Gastroesophageal sphincter (tissue), 3 donors: ENCODE results near the gene RNF38.

Experiments used
- POLR2A ChIP-seq, 2 donors: fragments of 450-650 bp; IDR thresholded peaks; one replicate each; pipeline ENCODE4 v1.6.1; 2017; ENCODE audit warnings: antibody characterized with exemption in 2 of 2, mild to moderate bottlenecking in 2 of 2, moderate library complexity in 1 of 2
- POLR2AphosphoS5 ChIP-seq: sonication (generic); formaldehyde crosslinking; IDR thresholded peaks from one replicate; pipeline ENCODE4 v1.6.1; 2017; ENCODE audit warnings: antibody characterized with exemption
- TF ChIP-seq, protein P1 (sequence below), 4 experiments: fragments of 200-600 bp in 2 of 4; fragments of 450-650 bp in 2 of 4; sonication (generic) in 1 of 4; IDR thresholded peaks; one replicate each; pipeline ENCODE4 v1.5.1; 2017 to 2019; ENCODE audit warnings: antibody characterized with exemption in 4 of 4, mild to moderate bottlenecking in 2 of 4, moderate library complexity in 2 of 4

DNA sequence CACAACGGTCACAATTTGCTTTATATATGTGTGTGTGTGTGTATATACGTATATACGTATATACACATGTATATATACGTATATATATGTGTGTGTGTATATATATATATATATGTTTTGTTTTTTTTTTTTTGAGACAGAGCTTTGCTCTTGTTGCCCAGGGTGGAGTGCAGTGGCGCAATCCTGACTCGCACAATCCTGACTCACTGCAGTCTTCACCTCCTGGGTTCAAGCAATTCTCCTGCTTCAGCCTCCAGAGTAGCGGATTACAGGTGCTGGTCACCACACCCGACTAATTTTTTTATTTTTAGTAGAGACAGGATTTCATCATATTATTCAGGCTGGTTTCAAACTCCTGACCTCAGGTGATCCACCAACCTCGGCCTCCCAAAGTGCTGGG lies 3.1 kb downstream of the RNF38 start:
- TF ChIP-seq, protein P1, sequence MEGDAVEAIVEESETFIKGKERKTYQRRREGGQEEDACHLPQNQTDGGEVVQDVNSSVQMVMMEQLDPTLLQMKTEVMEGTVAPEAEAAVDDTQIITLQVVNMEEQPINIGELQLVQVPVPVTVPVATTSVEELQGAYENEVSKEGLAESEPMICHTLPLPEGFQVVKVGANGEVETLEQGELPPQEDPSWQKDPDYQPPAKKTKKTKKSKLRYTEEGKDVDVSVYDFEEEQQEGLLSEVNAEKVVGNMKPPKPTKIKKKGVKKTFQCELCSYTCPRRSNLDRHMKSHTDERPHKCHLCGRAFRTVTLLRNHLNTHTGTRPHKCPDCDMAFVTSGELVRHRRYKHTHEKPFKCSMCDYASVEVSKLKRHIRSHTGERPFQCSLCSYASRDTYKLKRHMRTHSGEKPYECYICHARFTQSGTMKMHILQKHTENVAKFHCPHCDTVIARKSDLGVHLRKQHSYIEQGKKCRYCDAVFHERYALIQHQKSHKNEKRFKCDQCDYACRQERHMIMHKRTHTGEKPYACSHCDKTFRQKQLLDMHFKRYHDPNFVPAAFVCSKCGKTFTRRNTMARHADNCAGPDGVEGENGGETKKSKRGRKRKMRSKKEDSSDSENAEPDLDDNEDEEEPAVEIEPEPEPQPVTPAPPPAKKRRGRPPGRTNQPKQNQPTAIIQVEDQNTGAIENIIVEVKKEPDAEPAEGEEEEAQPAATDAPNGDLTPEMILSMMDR (IDR thresholded peaks at IDR 0.05): no peak
- TF ChIP-seq POLR2AphosphoS5 (no peak), POLR2A (IDR thresholded peaks at IDR 0.05) (no peak)
